Sigmoid colon (tissue), 7 donors: Measurements from ENCODE around the gene SLC22A13. TPM values are rescaled to one million over a fixed set of nuclear protein-coding genes. Genes with fewer than 3 reads are reported as not detected.

ENCODE experiments used
- DNase-seq: peaks from one replicate; pipeline ENCODE4 v3.0.0-alpha.2; 2019
- H3K27ac ChIP-seq, 4 donors: fragments of 200-600 bp; sonication (generic); one replicate each; pipeline ENCODE4 v1.5.1; 2016 to 2019; ENCODE audit warnings: mild to moderate bottlenecking in 1 of 4
- H3K27me3 ChIP-seq, 3 donors: fragments of 200-600 bp; sonication (generic); one replicate each; pipeline ENCODE4 v1.5.1; 2019; ENCODE audit warnings: mild to moderate bottlenecking in 1 of 3
- H3K36me3 ChIP-seq, 4 donors: fragments of 200-600 bp; sonication (generic); one replicate each; pipeline ENCODE4 v1.5.1; 2016 to 2019
- H3K4me1 ChIP-seq, 4 donors: fragments of 200-600 bp; sonication (generic); one replicate each; pipeline ENCODE4 v1.5.1; 2017 to 2019
- H3K4me3 ChIP-seq, 4 donors: fragments of 200-600 bp; sonication (generic); one replicate each; pipeline ENCODE4 v1.5.1; 2017 to 2019; ENCODE audit warnings: mild to moderate bottlenecking in 2 of 4, moderate library complexity in 1 of 4
- H3K9me3 ChIP-seq, 4 donors: fragments of 200-600 bp in 3 of 4; sonication (generic) in 3 of 4; one replicate each; pipeline versions ENCODE4 v1.5.1 to v1.6.1; 2013 to 2019
- EP300 ChIP-seq, 4 donors: sonication (generic); formaldehyde crosslinking; IDR thresholded peaks; one replicate each; pipeline ENCODE4 v1.6.1; 2017; ENCODE audit warnings: antibody characterized with exemption in 4 of 4
- POLR2A ChIP-seq, 2 donors: fragments of 450-650 bp; IDR thresholded peaks; one replicate each; pipeline ENCODE4 v1.6.1; 2016; ENCODE audit warnings: antibody characterized with exemption in 2 of 2, mild to moderate bottlenecking in 2 of 2, moderate library complexity in 2 of 2
- POLR2AphosphoS5 ChIP-seq, 4 donors: sonication (generic); formaldehyde crosslinking; IDR thresholded peaks; one replicate each; pipeline ENCODE4 v1.6.1; 2017; ENCODE audit warnings: antibody characterized with exemption in 4 of 4
- WGBS, 2 donors: extraction: QIAGEN DNeasy Blood & Tissue Kit; methylation state at CpG; one replicate each; pipeline ENCODE4 v1.1.7; 2013; 5-methylcytosine and 5-hydroxymethylcytosine counted together
- intact Hi-C: fragments of 100-400 bp; cut with DNase I; formaldehyde crosslinking; loops from one replicate; pipeline ENCODE4 v1.15.1; 2023
- polyA plus RNA-seq, 3 donors: library from polyadenylated mRNA; stranded (reverse); fragments of 200-250 nt; gene quantifications; one replicate each; pipeline ENCODE4 v1.2.3, GENCODE V29; 2013
- total RNA-seq, 4 donors: library from RNA; depleted of rRNA; stranded (reverse); fragments of >200 nt; gene quantifications; one replicate each; pipeline ENCODE4 v1.1.0, GENCODE V29; 2016
- TF ChIP-seq, protein P1 (sequence below), 4 experiments: fragments of 450-650 bp in 3 of 4; fragments of 200-600 bp in 1 of 4; IDR thresholded peaks; one replicate each; pipeline ENCODE4 v1.5.1; 2016 to 2019; ENCODE audit warnings: antibody characterized with exemption in 4 of 4, mild to moderate bottlenecking in 3 of 4, moderate library complexity in 2 of 4
- donor health status: healthy with polysubstance abuse.
- donor health status: Bipolar disorder and iron deficiency.
- donor health status: healthy.

Gene SLC22A13
- total and polyA plus RNA-seq, 7 donors = 0.17 to 2.1 TPM; not detected in 5

DNA sequence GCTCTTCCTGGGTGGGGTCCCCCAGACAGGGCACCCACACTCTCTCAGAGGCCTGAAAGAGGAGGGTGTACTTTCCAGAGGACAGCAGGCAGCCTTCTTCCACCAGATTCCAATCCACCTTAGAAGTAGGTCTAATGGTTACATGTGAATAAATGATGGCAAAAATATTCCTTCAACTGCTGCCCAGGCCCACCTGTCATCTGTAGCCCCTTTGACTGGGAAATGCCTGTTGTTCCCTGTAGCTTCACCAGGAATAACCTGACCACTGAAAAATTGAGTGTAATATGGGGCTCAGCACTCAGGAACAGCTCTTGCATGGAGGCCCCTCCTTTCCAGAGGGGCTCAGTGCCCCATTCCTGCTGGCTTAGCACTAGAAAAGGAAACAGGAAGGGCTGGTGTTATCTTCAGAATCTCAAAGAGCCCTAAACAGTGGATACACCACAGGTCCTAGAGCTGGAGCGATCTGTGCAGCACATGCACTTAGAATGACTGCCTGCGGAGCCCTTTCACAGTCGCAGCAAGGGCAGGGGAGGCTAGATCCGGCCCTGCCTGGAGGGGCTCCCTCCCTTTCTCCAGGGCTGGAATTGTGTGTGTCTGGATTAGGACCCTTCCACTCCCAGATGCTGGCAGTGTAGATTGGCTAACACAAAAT lies 48.6 kb downstream of the SLC22A13 start:
- H3K9me3 ChIP-seq = no peaks in the 10 kb centered on the region
- H3K4me1 ChIP-seq = no peaks in the 10 kb centered on the region
- intact Hi-C loops = no loop called here
- H3K27me3 ChIP-seq = no peaks in the 10 kb centered on the region
- no peak overlapping the region for H3K27ac ChIP-seq
- TF ChIP-seq, protein P1, sequence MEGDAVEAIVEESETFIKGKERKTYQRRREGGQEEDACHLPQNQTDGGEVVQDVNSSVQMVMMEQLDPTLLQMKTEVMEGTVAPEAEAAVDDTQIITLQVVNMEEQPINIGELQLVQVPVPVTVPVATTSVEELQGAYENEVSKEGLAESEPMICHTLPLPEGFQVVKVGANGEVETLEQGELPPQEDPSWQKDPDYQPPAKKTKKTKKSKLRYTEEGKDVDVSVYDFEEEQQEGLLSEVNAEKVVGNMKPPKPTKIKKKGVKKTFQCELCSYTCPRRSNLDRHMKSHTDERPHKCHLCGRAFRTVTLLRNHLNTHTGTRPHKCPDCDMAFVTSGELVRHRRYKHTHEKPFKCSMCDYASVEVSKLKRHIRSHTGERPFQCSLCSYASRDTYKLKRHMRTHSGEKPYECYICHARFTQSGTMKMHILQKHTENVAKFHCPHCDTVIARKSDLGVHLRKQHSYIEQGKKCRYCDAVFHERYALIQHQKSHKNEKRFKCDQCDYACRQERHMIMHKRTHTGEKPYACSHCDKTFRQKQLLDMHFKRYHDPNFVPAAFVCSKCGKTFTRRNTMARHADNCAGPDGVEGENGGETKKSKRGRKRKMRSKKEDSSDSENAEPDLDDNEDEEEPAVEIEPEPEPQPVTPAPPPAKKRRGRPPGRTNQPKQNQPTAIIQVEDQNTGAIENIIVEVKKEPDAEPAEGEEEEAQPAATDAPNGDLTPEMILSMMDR (IDR thresholded peaks at IDR 0.05) = no peak
- TF ChIP-seq EP300 (IDR thresholded peaks at IDR 0.05) (no peak), POLR2AphosphoS5 (IDR thresholded peaks at IDR 0.05) (no peak), POLR2A (IDR thresholded peaks at IDR 0.05) (no peak)
- H3K36me3 ChIP-seq = no peaks in the 10 kb centered on the region
- no peak for DNase-seq
- H3K4me3 ChIP-seq = no peak overlapping the region
- WGBS, 2 donors = 51 to 78% methylated on average over 4 of the region's 4 CpGs

DNA sequence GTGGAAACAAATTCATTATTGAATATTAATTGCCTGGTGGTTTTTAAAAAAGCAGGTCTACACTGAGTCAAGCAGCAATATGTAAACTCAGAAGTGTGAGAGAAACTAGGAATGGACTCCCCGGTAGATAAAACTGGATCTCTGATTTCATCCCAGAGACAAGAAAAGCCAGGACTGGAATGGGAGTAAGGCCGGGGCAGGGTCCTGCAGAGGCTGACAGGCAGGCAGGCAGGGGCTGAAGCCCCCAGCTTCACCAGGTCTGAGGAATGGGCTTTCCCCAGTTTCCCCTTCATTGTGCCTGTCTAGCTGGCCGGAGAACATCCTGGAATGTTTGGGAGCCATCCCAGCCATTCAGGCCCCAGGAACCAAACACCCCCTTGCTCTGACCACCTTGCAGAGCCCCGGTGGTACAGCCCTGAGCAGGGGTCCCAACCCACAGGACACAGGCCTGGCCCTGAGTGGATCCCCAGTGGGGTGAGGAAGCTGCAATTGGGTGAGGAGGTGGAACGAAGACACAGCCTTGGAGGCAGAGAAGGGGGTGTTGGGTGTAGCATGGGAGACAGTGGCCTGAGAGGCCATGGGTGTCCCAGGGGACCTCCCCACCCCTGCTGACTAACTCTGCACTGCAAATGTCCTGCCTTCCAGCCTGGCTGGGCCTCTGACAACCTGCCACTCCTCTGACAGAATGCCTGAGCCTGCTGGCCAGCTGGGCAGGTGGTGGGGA lies 49.3 kb downstream of the SLC22A13 start:
- Histone ChIP-seq H3K9me3 (no peaks in the 10 kb centered on the region), H3K4me1 (no peaks in the 10 kb centered on the region), H3K27me3 (no peaks in the 10 kb centered on the region), H3K36me3 (no peaks in the 10 kb centered on the region), H3K27ac (no peak overlapping the region), H3K4me3 (no peak overlapping the region)
- TF ChIP-seq POLR2AphosphoS5 (IDR thresholded peaks at IDR 0.05) = no peak
- TF ChIP-seq POLR2A (IDR thresholded peaks at IDR 0.05) = no peak
- intact Hi-C loops = no loop called here
- WGBS, 2 donors = 76 to 78% methylated on average over 5 of the region's 5 CpGs
- DNase-seq = no peak

DNA sequence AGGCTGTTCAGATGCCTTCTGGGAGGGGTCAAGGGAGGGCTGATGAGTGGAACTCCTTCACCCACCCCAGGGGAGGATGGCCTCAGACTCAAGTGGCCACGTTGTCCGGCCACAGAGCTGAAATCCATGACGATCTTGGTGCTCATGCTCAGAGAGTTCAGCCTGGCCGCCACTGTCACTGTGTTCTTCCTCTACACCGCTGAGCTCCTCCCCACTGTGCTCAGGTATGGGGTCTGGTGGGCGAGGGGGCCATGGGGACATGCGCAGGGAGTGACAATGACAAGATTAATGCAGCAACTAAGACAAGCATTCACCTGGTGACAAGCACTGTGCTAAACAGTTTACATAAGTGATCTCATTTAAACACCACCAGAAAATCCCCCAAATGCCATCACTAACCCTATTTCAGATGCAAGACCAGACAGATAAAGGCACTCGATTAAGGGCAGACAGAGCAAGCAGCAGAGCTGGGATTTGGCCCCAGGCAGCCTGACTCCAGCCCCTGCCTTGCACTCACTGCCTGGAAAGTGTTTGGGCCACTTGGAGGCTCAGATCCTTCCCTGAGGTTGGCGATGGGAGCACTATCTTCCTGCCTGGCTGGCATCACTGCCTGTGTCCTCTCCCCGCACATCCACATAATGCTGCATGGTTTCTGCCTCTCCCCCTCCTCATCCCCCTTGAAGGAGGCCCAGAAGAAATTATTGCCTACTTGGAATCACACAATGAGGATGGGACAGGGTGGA lies 50.0 kb downstream of the SLC22A13 start:
- 85 to 87% methylated on average over 10 of the region's 10 CpGs for WGBS, 2 donors
- Histone ChIP-seq H3K9me3 (no peaks in the 10 kb centered on the region), H3K36me3 (no peaks in the 10 kb centered on the region), H3K4me3 (no peak overlapping the region), H3K27ac (no peak overlapping the region), H3K4me1 (no peaks in the 10 kb centered on the region), H3K27me3 (no peaks in the 10 kb centered on the region)
- no peak for DNase-seq
- intact Hi-C loops = no loop called here
- TF ChIP-seq, protein P1 (IDR thresholded peaks at IDR 0.05) = no peak
- TF ChIP-seq POLR2AphosphoS5 (IDR thresholded peaks at IDR 0.05) (no peak), EP300 (IDR thresholded peaks at IDR 0.05) (no peak), POLR2A (IDR thresholded peaks at IDR 0.05) (no peak)

DNA sequence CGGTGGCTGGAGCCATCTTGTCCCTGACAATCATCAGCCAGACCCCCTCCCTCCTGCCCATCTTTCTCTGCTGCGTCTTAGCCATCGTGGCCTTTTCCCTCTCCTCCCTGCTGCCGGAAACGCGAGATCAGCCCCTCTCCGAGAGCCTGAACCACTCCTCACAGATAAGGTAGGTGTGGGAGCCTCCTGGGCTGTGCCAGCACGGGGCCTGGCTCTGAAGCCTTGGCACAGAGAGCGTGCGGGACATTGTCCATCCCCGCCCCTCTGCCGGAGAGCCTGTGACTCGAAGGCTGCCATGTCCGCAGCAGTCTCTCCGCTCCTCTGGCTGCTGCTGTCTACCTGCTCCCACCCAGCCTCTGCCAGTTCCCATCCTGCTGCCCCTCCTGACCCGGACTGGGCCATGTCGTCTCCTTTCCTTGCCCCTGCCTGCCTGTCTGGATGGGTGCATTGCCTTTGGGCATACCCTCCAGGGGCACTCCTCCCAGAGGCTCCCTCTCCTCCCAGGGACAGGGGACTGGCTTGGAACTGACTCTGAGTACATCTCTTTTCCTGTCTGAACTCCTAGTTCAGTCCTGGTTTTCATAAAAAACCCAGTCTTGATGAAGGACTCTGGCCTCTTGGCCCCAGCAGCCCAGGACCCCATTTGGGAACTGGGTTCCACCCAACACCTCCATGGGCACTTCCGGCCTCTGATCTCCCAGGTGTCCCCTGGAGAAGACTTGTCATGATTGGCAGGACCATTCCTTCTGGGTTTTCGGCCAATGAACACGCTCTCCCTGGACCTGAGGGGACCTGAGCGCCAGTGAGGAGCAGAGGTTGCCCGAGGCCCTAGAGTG lies 51.0 kb downstream of the SLC22A13 start:
- WGBS, 2 donors = 80 to 86% methylated on average over 22 of the region's 22 CpGs
- no peaks in the 10 kb centered on the region for H3K36me3 ChIP-seq
- H3K9me3 ChIP-seq = no peaks in the 10 kb centered on the region
- H3K4me3 ChIP-seq = no peak overlapping the region
- no peaks in the 10 kb centered on the region for H3K4me1 ChIP-seq
- no peak overlapping the region for H3K27ac ChIP-seq
- intact Hi-C loops = no loop called here
- no peaks in the 10 kb centered on the region for H3K27me3 ChIP-seq
- TF ChIP-seq POLR2AphosphoS5 (IDR thresholded peaks at IDR 0.05) (no peak), EP300 (IDR thresholded peaks at IDR 0.05) (no peak), POLR2A (IDR thresholded peaks at IDR 0.05) (no peak)
- TF ChIP-seq, protein P1 (IDR thresholded peaks at IDR 0.05) = no peak
- no peak for DNase-seq
